Liver (tissue), 4 donors: ENCODE results near the gene GIMAP4. TPM values are rescaled to one million over a fixed set of nuclear protein-coding genes. Genes with fewer than 3 reads are reported as not detected.

Source experiments
- polyA plus RNA-seq, 2 donors: library from polyadenylated mRNA; stranded (reverse) in 1 of 2; unstranded in 1 of 2; fragments of 200-250 nt in 1 of 2; fragments of >200 nt in 1 of 2; fragmentation: Nextera tagmentation in 1 of 2; extraction: Ambion mirVana in 1 of 2; gene quantifications; one replicate each; pipeline versions ENCODE4 v1.2.1 to v1.2.3, GENCODE V29; 2013 to 2015
- total RNA-seq, 2 donors: library from RNA; depleted of rRNA; stranded (reverse); fragments of >200 nt; gene quantifications; one replicate each; pipeline ENCODE4 v1.2.3, GENCODE V29; 2014
- donor health status: healthy.
- donor health status: healthy.
- donor health status: healthy.

Gene GIMAP4
- total and polyA plus RNA-seq, 4 donors: 14.6 to 21.3 (median 15.7) TPM

Other genes with a start within 250 kb of the GIMAP4 start
- 10 to 100 TPM; 12.0 to 17.2 TPM for gene LRRC61, start 244.0 kb upstream of the GIMAP4 start, total RNA-seq
- gene LRRC61, start 244.0 kb upstream of the GIMAP4 start, polyA plus RNA-seq: 10 to 100 TPM; 13.9 to 21.0 TPM
- 10 to 100 TPM in 1 of 2 donors, 1 to 10 TPM in 1; 3.0 to 61.7 TPM for gene ACTR3C, start 243.8 kb upstream of the GIMAP4 start, total RNA-seq
- 10 to 100 TPM; 26.6 to 30.1 TPM for gene ACTR3C, start 243.8 kb upstream of the GIMAP4 start, polyA plus RNA-seq
- 100 to 1,000 TPM; 149 to 437 TPM for gene RARRES2, start 225.8 kb upstream of the GIMAP4 start, total RNA-seq
- gene RARRES2, start 225.8 kb upstream of the GIMAP4 start, polyA plus RNA-seq: 1,000 to 10,000 TPM; 1,248 to 1,915 TPM
- gene REPIN1, start 198.6 kb upstream of the GIMAP4 start, total RNA-seq: 100 to 1,000 TPM in 1 of 2 donors, 10 to 100 TPM in 1; 44.4 to 118 TPM
- 10 to 100 TPM; 17.1 to 65.8 TPM for gene REPIN1, start 198.6 kb upstream of the GIMAP4 start, polyA plus RNA-seq
- gene ZNF775, start 188.1 kb upstream of the GIMAP4 start, total RNA-seq: 1 to 10 TPM in 1 of 2 donors, under 1 TPM in 1; 0.33 to 3.1 TPM
- under 1 TPM; 0.08 to 0.72 TPM for gene ZNF775, start 188.1 kb upstream of the GIMAP4 start, polyA plus RNA-seq
- gene GIMAP8, start 116.8 kb upstream of the GIMAP4 start, total RNA-seq: 1 to 10 TPM; 8.8 to 9.4 TPM
- gene GIMAP8, start 116.8 kb upstream of the GIMAP4 start, polyA plus RNA-seq: 1 to 10 TPM; 1.6 to 6.4 TPM
- 10 to 100 TPM in 1 of 2 donors, 1 to 10 TPM in 1; 4.8 to 10.9 TPM for gene GIMAP7, start 52.5 kb upstream of the GIMAP4 start, total RNA-seq
- gene GIMAP7, start 52.5 kb upstream of the GIMAP4 start, polyA plus RNA-seq: 10 to 100 TPM; 10.2 to 12.8 TPM
- gene GIMAP6, start 65.0 kb downstream of the GIMAP4 start, total RNA-seq: 10 to 100 TPM; 15.0 to 17.5 TPM
- gene GIMAP6, start 65.0 kb downstream of the GIMAP4 start, polyA plus RNA-seq: 1 to 10 TPM; 2.0 to 8.8 TPM
- 1 to 10 TPM; 6.9 to 9.2 TPM for gene GIMAP2, start 118.3 kb downstream of the GIMAP4 start, total RNA-seq
- gene GIMAP2, start 118.3 kb downstream of the GIMAP4 start, polyA plus RNA-seq: 1 to 10 TPM; 4.9 to 5.0 TPM
- 1 to 10 TPM; 2.3 to 3.8 TPM for gene GIMAP1, start 149.2 kb downstream of the GIMAP4 start, total RNA-seq
- 1 to 10 TPM; 1.5 to 2.8 TPM for gene GIMAP1, start 149.2 kb downstream of the GIMAP4 start, polyA plus RNA-seq
- gene GIMAP5, start 170.0 kb downstream of the GIMAP4 start, total RNA-seq: 10 to 100 TPM; 11.1 to 20.6 TPM
- gene GIMAP5, start 170.0 kb downstream of the GIMAP4 start, polyA plus RNA-seq: 10 to 100 TPM in 1 of 2 donors, 1 to 10 TPM in 1; 9.7 to 13.0 TPM
- gene TMEM176B, start 233.0 kb downstream of the GIMAP4 start, total RNA-seq: 1,000 to 10,000 TPM in 1 of 2 donors, 100 to 1,000 TPM in 1; 382 to 1,041 TPM
- gene TMEM176B, start 233.0 kb downstream of the GIMAP4 start, polyA plus RNA-seq: 1,000 to 10,000 TPM in 1 of 2 donors, 100 to 1,000 TPM in 1; 957 to 1,317 TPM
- 100 to 1,000 TPM; 346 to 404 TPM for gene TMEM176A, start 233.4 kb downstream of the GIMAP4 start, total RNA-seq
- 100 to 1,000 TPM; 675 to 703 TPM for gene TMEM176A, start 233.4 kb downstream of the GIMAP4 start, polyA plus RNA-seq